AG10803 (cell line): ENCODE measurements around the gene STRN3.
"Not testable (repeated sequence)": the region's sequence is repeated elsewhere in the genome, so short reads cannot be mapped to it uniquely, and the experiment has no call there.

ENCODE experiments used
- DNase-seq: peaks from one replicate; pipeline ENCODE4 v3.0.0; 2010; ENCODE audit warnings: low read depth
- H3K4me3 ChIP-seq: 2 replicates; pipeline ENCODE4 v1.5.1; 2011; ENCODE audit warnings: mild to moderate bottlenecking, low read length, control low read depth
- TF ChIP-seq, protein P1 (sequence below): conservative IDR thresholded peaks from 2 replicates; pipeline ENCODE4 v1.5.1; 2011; ENCODE audit warnings: mild to moderate bottlenecking, low read length, control low read depth, inconsistent platforms

STRN3 gene

DNA sequence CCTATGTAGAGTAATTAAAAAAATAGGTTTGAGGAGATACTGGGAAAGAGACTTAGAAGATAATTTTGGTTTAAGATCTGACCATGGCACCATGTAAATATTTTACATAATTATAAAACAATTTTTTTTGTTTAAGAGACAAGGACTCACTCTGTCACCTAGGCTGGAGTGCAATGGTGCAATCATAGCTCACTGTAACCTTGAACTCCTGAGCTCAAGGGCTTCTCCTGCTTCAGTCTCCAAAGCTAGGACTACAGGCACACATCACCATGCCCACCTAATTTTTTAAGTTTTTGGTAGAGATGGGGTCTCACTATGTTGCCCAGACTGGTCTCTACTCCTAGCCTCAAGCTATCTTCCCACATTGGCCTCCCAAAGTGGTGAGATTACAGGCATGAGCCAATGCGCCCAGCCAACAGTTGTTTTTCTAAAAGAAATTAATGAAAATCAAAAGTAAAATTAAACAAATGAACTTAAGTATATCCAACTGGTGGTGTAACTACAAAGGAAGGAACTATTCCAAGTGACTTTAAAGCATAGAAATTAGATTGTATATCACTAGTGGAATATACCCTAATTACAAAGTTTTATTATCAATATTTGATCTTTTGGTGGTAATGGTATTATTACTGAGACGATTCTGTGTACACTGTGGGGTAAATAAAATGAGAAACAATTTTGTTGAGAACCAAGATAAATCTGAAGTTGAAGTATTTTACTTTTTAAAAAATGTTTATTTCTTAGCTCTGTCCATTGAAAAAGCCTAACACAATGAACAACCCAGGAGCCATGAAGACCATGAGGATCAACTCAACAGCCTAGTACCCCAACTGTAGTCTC is 122.7 kb downstream of the STRN3 start:
- TF ChIP-seq, protein P1, sequence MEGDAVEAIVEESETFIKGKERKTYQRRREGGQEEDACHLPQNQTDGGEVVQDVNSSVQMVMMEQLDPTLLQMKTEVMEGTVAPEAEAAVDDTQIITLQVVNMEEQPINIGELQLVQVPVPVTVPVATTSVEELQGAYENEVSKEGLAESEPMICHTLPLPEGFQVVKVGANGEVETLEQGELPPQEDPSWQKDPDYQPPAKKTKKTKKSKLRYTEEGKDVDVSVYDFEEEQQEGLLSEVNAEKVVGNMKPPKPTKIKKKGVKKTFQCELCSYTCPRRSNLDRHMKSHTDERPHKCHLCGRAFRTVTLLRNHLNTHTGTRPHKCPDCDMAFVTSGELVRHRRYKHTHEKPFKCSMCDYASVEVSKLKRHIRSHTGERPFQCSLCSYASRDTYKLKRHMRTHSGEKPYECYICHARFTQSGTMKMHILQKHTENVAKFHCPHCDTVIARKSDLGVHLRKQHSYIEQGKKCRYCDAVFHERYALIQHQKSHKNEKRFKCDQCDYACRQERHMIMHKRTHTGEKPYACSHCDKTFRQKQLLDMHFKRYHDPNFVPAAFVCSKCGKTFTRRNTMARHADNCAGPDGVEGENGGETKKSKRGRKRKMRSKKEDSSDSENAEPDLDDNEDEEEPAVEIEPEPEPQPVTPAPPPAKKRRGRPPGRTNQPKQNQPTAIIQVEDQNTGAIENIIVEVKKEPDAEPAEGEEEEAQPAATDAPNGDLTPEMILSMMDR = no peak
- DNase-seq = no peak
- no peak overlapping the region for H3K4me3 ChIP-seq

- H3K4me3 ChIP-seq, DNase-seq: not testable (repeated sequence)
Observed at GRCh38 chr14:30897121-30897520, 129.1 kb downstream of the STRN3 start.

GRCh38 chr14:30896435-30896834 is 129.7 kb downstream of the STRN3 start:
- H3K4me3 ChIP-seq = no peak overlapping the region
- TF ChIP-seq, protein P1 = no peak
- DNase-seq = no peak

GRCh38 chr14:30894923-30895515 is 131.2 kb downstream of the STRN3 start:
- no peak overlapping the region for H3K4me3 ChIP-seq
- DNase-seq = no peak
- TF ChIP-seq, protein P1 = no peak

DNA sequence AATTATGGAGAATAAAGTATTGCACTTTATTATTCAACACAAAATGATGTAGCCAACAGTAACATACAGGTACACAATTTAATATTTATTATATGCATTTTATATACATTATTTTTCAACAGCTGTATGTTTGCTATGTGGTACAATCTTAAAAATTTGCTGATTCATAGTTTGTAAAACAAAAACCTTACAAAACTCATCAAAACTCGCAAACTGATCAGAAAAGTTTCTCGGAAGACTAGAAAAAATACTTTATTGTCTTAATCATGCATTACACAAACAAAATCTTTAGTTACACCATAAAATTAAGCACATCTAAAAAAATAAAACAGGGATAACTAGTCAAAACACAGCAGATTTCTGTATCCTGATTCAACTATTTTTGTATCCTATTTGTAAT is 132.4 kb downstream of the STRN3 start:
- TF ChIP-seq, protein P1 = no peak
- DNase-seq = no peak
- H3K4me3 ChIP-seq = no peak overlapping the region

DNA sequence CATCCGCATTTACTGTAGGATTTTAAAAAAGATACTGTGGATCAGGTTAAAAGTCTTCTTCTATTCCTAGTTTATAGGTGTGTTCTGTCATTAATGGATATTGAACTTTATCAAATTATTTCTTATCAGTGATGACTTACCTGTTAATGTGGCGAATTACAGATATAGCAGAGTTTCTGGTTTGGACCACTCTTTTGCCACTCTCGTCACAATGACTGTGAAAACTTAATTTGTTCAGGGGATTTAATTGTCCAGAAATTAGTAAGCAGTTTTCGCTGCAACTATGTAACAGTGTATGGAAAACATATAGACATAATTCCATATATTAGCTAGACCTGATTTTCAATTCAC is 137.0 kb downstream of the STRN3 start:
- TF ChIP-seq, protein P1 = no peak
- H3K4me3 ChIP-seq = no peak overlapping the region
- no peak for DNase-seq

- H3K4me3 ChIP-seq = no peak overlapping the region
- TF ChIP-seq, protein P1 = no peak
Observed at GRCh38 chr14:30888480-30889243, 137.5 kb downstream of the STRN3 start.

More at GRCh38 chr14:30888480-30889243, 137.5 kb downstream of the STRN3 start:
- no peak for DNase-seq
